DND-41 (cell line): ENCODE data around the gene GRID1.

ENCODE experiments used
- CTCF ChIP-seq: IDR thresholded peaks from 2 replicates; pipeline ENCODE4 v1.5.1; 2012; ENCODE audit warnings: borderline replicate concordance, low read length, moderate library complexity, mild to moderate bottlenecking; ENCODE audit not compliant: poor library complexity, severe bottlenecking; ENCODE audit errors: extremely low read depth
- EZH2 ChIP-seq: IDR thresholded peaks from 3 replicates; pipeline ENCODE4 v1.6.1; 2012; ENCODE audit warnings: borderline replicate concordance, low read depth, mild to moderate bottlenecking, moderate library complexity, low read length, inconsistent platforms; ENCODE audit not compliant: severe bottlenecking

GRCh38 chr10:86053675-86054074 is 312.9 kb downstream of the GRID1 start:
- TF ChIP-seq CTCF (no peak), EZH2 (no peak)
